GM23338 (cell line): ENCODE data around the gene UNC5C. TPM values are rescaled to one million over a fixed set of nuclear protein-coding genes. Genes with fewer than 3 reads are reported as not detected.

ENCODE experiments used
- ATAC-seq: fragments of 200-7000 bp; cut with Tn5 transposase; 3 replicates; pipeline ENCODE4 v1.9.1; 2020
- DNase-seq: peaks from one replicate; pipeline ENCODE4 v3.0.0-alpha.2; 2015; ENCODE audit warnings: low spot score
- H2AFZ ChIP-seq: fragments of 200-600 bp; sonication (generic); 2 replicates; pipeline ENCODE4 v1.8.0; 2016; ENCODE audit warnings: antibody characterized with exemption, mild to moderate bottlenecking, moderate library complexity
- H3F3A ChIP-seq: fragments of 200-600 bp; sonication (generic); replicated peaks from 2 replicates; pipeline ENCODE4 v1.8.0; 2017; ENCODE audit warnings: antibody characterized with exemption, mixed run types, low read depth
- H3K27ac ChIP-seq: fragments of 200-600 bp; sonication (generic); 2 replicates; pipeline ENCODE4 v1.6.1; 2016; ENCODE audit warnings: low read depth
- H3K27me3 ChIP-seq: fragments of 200-600 bp; sonication (generic); 2 replicates; pipeline ENCODE4 v1.8.0; 2016; ENCODE audit warnings: mild to moderate bottlenecking, mixed run types, moderate library complexity; ENCODE audit not compliant: insufficient read depth
- H3K36me3 ChIP-seq: fragments of 200-600 bp; sonication (generic); 2 replicates; pipeline ENCODE4 v1.8.0; 2016; ENCODE audit warnings: mild to moderate bottlenecking; ENCODE audit not compliant: insufficient read depth
- H3K4me1 ChIP-seq: fragments of 200-600 bp; sonication (generic); 2 replicates; pipeline ENCODE4 v1.8.0; 2016; ENCODE audit warnings: mild to moderate bottlenecking, moderate library complexity; ENCODE audit not compliant: insufficient read depth
- H3K4me2 ChIP-seq: fragments of 200-600 bp; sonication (generic); 2 replicates; pipeline ENCODE4 v1.7.1; 2017; ENCODE audit warnings: mixed run types
- H3K4me3 ChIP-seq: fragments of 200-600 bp; sonication (generic); 2 replicates; pipeline ENCODE4 v1.6.1; 2016; ENCODE audit warnings: mixed run types
- H3K79me2 ChIP-seq: fragments of 200-600 bp; sonication (generic); replicated peaks from 2 replicates; pipeline ENCODE4 v1.8.0; 2017; ENCODE audit warnings: mild to moderate bottlenecking; ENCODE audit not compliant: insufficient read depth
- H3K9me2 ChIP-seq: fragments of 200-600 bp; sonication (generic); 2 replicates; pipeline ENCODE4 v1.8.0; 2017; ENCODE audit not compliant: insufficient read depth
- H4K20me1 ChIP-seq: fragments of 200-600 bp; sonication (generic); replicated peaks from 2 replicates; pipeline ENCODE4 v1.8.0; 2017; ENCODE audit warnings: mild to moderate bottlenecking; ENCODE audit not compliant: insufficient read depth
- H3K27ac Mint-ChIP-seq: 2 replicates; pipeline ENCODE4 v1.8.0; 2020; ENCODE audit warnings: inconsistent platforms, mild to moderate bottlenecking, moderate library complexity, mixed read lengths
- H3K27me3 Mint-ChIP-seq: 3 replicates; pipeline ENCODE4 v1.8.0; 2022; ENCODE audit warnings: low read depth, mild to moderate bottlenecking, moderate library complexity, mixed read lengths, inconsistent platforms; ENCODE audit not compliant: insufficient read depth, poor library complexity
- H3K36me3 Mint-ChIP-seq: 3 replicates; pipeline ENCODE4 v1.8.0; 2021; ENCODE audit warnings: low read depth, mild to moderate bottlenecking, inconsistent platforms, moderate library complexity, mixed read lengths
- H3K4me1 Mint-ChIP-seq: 3 replicates; pipeline ENCODE4 v1.8.0; 2020; ENCODE audit warnings: mild to moderate bottlenecking, inconsistent platforms, mixed read lengths
- H3K4me3 Mint-ChIP-seq: 3 replicates; pipeline ENCODE4 v1.8.0; 2021; ENCODE audit warnings: moderate library complexity, mild to moderate bottlenecking, inconsistent platforms, mixed read lengths
- H3K9me3 Mint-ChIP-seq: 3 replicates; pipeline ENCODE4 v1.8.0; 2020; ENCODE audit warnings: moderate library complexity, mild to moderate bottlenecking, inconsistent platforms, mixed read lengths
- CREB1 ChIP-seq: fragments of 250-450 bp; sonication (Bioruptor Pico); IDR thresholded peaks from 2 replicates; pipeline ENCODE4 v1.5.0; 2020; ENCODE audit warnings: low read depth, mild to moderate bottlenecking, moderate library complexity
- ETS1 ChIP-seq: IDR thresholded peaks from 2 replicates; pipeline ENCODE4 v1.6.1; 2016; ENCODE audit warnings: antibody characterized with exemption
- REST ChIP-seq: IDR thresholded peaks from one replicate; pipeline ENCODE4 v1.6.1; 2018; ENCODE audit warnings: antibody characterized with exemption; ENCODE audit not compliant: unreplicated experiment
- STAT1 ChIP-seq: IDR thresholded peaks from one replicate; pipeline ENCODE4 v1.6.1; 2016; ENCODE audit warnings: antibody characterized with exemption; ENCODE audit not compliant: unreplicated experiment
- ZNF331 ChIP-seq: fragments of 250-450 bp; sonication (Bioruptor Pico); IDR thresholded peaks from 2 replicates; pipeline ENCODE4 v1.5.0; 2020; ENCODE audit warnings: low read depth, mild to moderate bottlenecking, moderate library complexity
- ZNF462 ChIP-seq: fragments of 250-450 bp; sonication (Bioruptor Pico); IDR thresholded peaks from 2 replicates; pipeline ENCODE4 v1.5.0; 2020; ENCODE audit warnings: mild to moderate bottlenecking, moderate library complexity
- polyA plus RNA-seq: library from polyadenylated mRNA; unstranded; fragments of >200 nt; fragmentation: Nextera tagmentation; extraction: Ambion mirVana; gene quantifications from 2 replicates; pipeline ENCODE4 v1.2.1, GENCODE V29; 2016
- total RNA-seq: library from RNA; depleted of rRNA; stranded (reverse); fragments of >200 nt; shearing (Covaris generic); gene quantifications from 2 replicates; pipeline ENCODE4 v1.2.3, GENCODE V29; 2014

Gene UNC5C
- total and polyA plus RNA-seq, 2 experiments from 2014 or later: 0.08 to 0.21 TPM

- Histone ChIP-seq H3K79me2 (no peaks in the 10 kb centered on the region), H3K36me3 (no peaks in the 10 kb centered on the region), H3K27me3 (no peaks in the 10 kb centered on the region), H3K9me2 (no peaks in the 10 kb centered on the region), H3F3A (no peaks in the 10 kb centered on the region), H3K4me2 (no peak overlapping the region), H3K4me1 (peaks cover 8% of the 10 kb centered on the region; the same call in 1 of the 2 replicates), H3K27ac (no peak overlapping the region), H3K4me3 (no peak overlapping the region), H4K20me1 (no peaks in the 10 kb centered on the region), H2AFZ (no peak overlapping the region)
- Mint-ChIP-seq H3K9me3 (no peaks in the 10 kb centered on the region), H3K4me1 (peaks cover 9% of the 10 kb centered on the region; the same call in 2 of the 3 replicates), H3K27me3 (peaks cover 2% of the 10 kb centered on the region), H3K27ac (no peak overlapping the region), H3K4me3 (no peak overlapping the region), H3K36me3 (no peaks in the 10 kb centered on the region)
- ATAC-seq (no peak), DNase-seq (no peak)
- TF ChIP-seq ZNF331: no peak
- no peak for TF ChIP-seq ETS1
- TF ChIP-seq STAT1: no peak
- no peak for TF ChIP-seq REST
Observed at GRCh38 chr4:95444812-95445211, 104.0 kb downstream of the UNC5C start.

- Mint-ChIP-seq H3K27me3 (no peaks in the 10 kb centered on the region), H3K4me1 (peaks cover 12% of the 10 kb centered on the region; the same call in 2 of the 3 replicates), H3K36me3 (no peaks in the 10 kb centered on the region), H3K9me3 (no peaks in the 10 kb centered on the region), H3K4me3 (no peak overlapping the region), H3K27ac (no peak overlapping the region)
- Histone ChIP-seq H3K36me3 (no peaks in the 10 kb centered on the region), H3K79me2 (no peaks in the 10 kb centered on the region), H2AFZ (no peak overlapping the region; the same call in 1 of the 2 replicates), H3K4me1 (peaks cover 3% of the 10 kb centered on the region; the same call in 1 of the 2 replicates), H3K4me3 (no peak overlapping the region), H3K27me3 (no peaks in the 10 kb centered on the region), H4K20me1 (no peaks in the 10 kb centered on the region), H3K27ac (no peak overlapping the region), H3K4me2 (no peak overlapping the region), H3K9me2 (no peaks in the 10 kb centered on the region), H3F3A (no peaks in the 10 kb centered on the region)
- ATAC-seq (no peak), DNase-seq (no peak)
- TF ChIP-seq ZNF462 (CRISPR knock-in tag) (no peak), CREB1 (CRISPR knock-in tag) (no peak), REST (no peak)
Observed at GRCh38 chr4:95439896-95440295, 108.9 kb downstream of the UNC5C start.
